Measurements from ENCODE around the gene ROBO3. TPM values are rescaled to one million over a fixed set of nuclear protein-coding genes. Genes with fewer than 3 reads are reported as not detected.

The ROBO3 gene
- total RNA-seq, 1 experiment from 2014 or later, result 6.2 TPM

DNA sequence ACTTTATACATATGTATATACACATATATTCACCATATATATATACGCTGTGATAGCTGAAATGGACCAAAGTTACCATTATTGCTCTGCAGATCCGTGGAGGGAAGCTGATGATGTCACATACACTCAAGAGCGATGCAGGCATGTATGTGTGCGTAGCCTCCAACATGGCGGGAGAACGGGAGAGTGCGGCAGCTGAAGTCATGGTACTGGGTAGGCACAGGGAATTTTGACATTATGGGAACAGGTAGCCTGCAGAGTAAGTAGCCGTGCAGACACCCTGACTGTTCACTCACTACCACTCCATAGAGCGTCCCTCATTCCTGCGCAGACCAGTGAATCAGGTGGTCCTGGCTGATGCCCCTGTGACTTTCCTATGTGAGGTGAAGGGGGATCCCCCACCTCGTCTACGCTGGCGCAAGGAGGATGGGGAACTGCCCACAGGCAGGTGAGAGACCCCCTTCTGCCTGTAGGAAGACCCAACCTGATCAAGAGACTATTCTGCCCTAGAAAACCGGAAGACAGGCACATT lies 4.7 kb downstream of the ROBO3 start:
- Histone ChIP-seq H3K36me3 (ENCODE audit: control insufficient read depth, insufficient read depth, low read length) (no peaks in the 10 kb centered on the region), H3K9me3 (no peaks in the 10 kb centered on the region), H3K27me3 (replicated peaks; ENCODE audit: control insufficient read depth, insufficient read depth, low read length) (peaks cover 17% of the 10 kb centered on the region), H3K4me1 (peaks cover 11% of the 10 kb centered on the region), H3K4me3 (ENCODE audit: low read depth, low read length) (no peak overlapping the region)
- ChIA-PET CTCF (no interaction called here), POLR2A (no interaction called here)
- Mint-ChIP-seq H3K27me3 (ENCODE audit: insufficient read depth, unreplicated experiment) (peaks cover 40% of the 10 kb centered on the region), H3K4me3 (ENCODE audit: unreplicated experiment) (no peak overlapping the region), H3K27ac (ENCODE audit: unreplicated experiment) (no peak overlapping the region), H3K4me1 (ENCODE audit: low read depth, unreplicated experiment) (no peaks in the 10 kb centered on the region), H3K36me3 (ENCODE audit: insufficient read depth, unreplicated experiment) (no peaks in the 10 kb centered on the region), H3K9me3 (ENCODE audit: unreplicated experiment) (no peaks in the 10 kb centered on the region)
- no TSS peak for BruUV-seq (replicated peaks)
- DNase-seq, result peak in 1 of 2 experiments; percentile 25
- intact Hi-C loops (cut with micrococcal nuclease; ENCODE audit: unreplicated experiment), result no loop called here
- TF ChIP-seq, protein P1, sequence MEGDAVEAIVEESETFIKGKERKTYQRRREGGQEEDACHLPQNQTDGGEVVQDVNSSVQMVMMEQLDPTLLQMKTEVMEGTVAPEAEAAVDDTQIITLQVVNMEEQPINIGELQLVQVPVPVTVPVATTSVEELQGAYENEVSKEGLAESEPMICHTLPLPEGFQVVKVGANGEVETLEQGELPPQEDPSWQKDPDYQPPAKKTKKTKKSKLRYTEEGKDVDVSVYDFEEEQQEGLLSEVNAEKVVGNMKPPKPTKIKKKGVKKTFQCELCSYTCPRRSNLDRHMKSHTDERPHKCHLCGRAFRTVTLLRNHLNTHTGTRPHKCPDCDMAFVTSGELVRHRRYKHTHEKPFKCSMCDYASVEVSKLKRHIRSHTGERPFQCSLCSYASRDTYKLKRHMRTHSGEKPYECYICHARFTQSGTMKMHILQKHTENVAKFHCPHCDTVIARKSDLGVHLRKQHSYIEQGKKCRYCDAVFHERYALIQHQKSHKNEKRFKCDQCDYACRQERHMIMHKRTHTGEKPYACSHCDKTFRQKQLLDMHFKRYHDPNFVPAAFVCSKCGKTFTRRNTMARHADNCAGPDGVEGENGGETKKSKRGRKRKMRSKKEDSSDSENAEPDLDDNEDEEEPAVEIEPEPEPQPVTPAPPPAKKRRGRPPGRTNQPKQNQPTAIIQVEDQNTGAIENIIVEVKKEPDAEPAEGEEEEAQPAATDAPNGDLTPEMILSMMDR (IDR thresholded peaks at IDR 0.05; ENCODE audit: insufficient read depth in 1 of 2, low read depth in 1 of 2, low read length in 1 of 2, severe bottlenecking in 1 of 2, unreplicated experiment in 1 of 2), result no peak

DNA sequence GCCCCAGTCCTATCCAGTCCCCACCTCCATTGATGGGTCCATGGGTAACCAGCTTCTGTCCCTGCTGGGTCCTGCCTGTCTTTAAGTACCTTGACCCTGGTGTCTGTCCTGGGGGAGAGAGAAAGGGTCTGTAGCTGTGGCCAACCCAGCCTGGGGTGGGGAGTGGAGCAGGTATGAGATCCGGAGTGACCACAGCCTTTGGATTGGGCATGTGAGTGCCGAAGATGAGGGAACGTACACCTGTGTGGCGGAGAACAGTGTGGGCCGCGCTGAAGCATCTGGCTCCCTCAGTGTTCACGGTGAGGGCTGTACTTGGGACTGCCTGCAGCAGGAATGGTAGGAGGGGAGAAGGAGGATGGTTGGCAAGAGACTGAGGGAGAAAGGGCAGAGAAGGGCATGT lies 5.2 kb downstream of the ROBO3 start:
- TF ChIP-seq, protein P1 (IDR thresholded peaks at IDR 0.05; ENCODE audit: insufficient read depth in 1 of 2, low read depth in 1 of 2, low read length in 1 of 2, severe bottlenecking in 1 of 2, unreplicated experiment in 1 of 2), result no peak
- Histone ChIP-seq H3K9me3 (no peaks in the 10 kb centered on the region), H3K4me1 (peaks cover 11% of the 10 kb centered on the region), H3K36me3 (ENCODE audit: control insufficient read depth, insufficient read depth, low read length) (no peaks in the 10 kb centered on the region), H3K27me3 (replicated peaks; ENCODE audit: control insufficient read depth, insufficient read depth, low read length) (peaks cover 15% of the 10 kb centered on the region), H3K4me3 (ENCODE audit: low read depth, low read length) (no peak overlapping the region)
- intact Hi-C loops (cut with micrococcal nuclease; ENCODE audit: unreplicated experiment), result no loop called here
- no TSS peak for BruUV-seq (replicated peaks)
- ChIA-PET CTCF (no interaction called here), POLR2A (no interaction called here)
- no peaks in the 10 kb centered on the region for H3K4me1 Mint-ChIP-seq (ENCODE audit: low read depth, unreplicated experiment)
- no peaks in the 10 kb centered on the region for H3K36me3 Mint-ChIP-seq (ENCODE audit: insufficient read depth, unreplicated experiment)
- H3K9me3 Mint-ChIP-seq (ENCODE audit: unreplicated experiment), result no peaks in the 10 kb centered on the region
- H3K27ac Mint-ChIP-seq (ENCODE audit: unreplicated experiment), result no peak overlapping the region
- H3K27me3 Mint-ChIP-seq (ENCODE audit: insufficient read depth, unreplicated experiment), result peaks cover 44% of the 10 kb centered on the region
- H3K4me3 Mint-ChIP-seq (ENCODE audit: unreplicated experiment), result no peak overlapping the region
- DNase-seq, result peak in 1 of 2 experiments; percentile 26

DNA sequence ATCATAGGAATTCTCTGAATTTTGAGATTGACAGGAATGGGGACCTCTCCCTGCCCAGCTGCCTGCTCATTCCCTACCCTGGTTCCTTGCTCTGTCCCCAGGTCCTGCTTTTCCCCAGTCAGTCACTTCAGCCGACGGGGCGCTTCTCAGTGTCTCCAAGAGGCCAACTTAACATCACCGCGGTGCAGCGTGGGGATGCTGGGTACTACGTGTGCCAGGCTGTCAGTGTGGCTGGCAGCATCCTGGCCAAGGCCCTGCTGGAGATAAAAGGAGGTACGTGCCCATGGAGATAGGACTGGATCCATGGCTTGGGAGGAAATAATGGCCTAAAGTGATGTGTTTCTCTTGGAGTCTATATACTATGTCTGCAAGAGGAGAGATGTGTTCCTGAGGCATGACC lies 7.0 kb downstream of the ROBO3 start:
- ChIA-PET POLR2A (no interaction called here), CTCF (no interaction called here)
- Mint-ChIP-seq H3K4me1 (ENCODE audit: low read depth, unreplicated experiment) (peaks cover 4% of the 10 kb centered on the region), H3K27me3 (ENCODE audit: insufficient read depth, unreplicated experiment) (peaks cover 37% of the 10 kb centered on the region), H3K4me3 (ENCODE audit: unreplicated experiment) (no peak overlapping the region), H3K36me3 (ENCODE audit: insufficient read depth, unreplicated experiment) (no peaks in the 10 kb centered on the region), H3K9me3 (ENCODE audit: unreplicated experiment) (no peaks in the 10 kb centered on the region), H3K27ac (ENCODE audit: unreplicated experiment) (no peak overlapping the region)
- BruUV-seq (replicated peaks), result no TSS peak
- H3K4me1 ChIP-seq, result 0 out of 2 replicates have a peak, but pooled peaks cover 4% of the 10 kb centered on the region
- H3K36me3 ChIP-seq (ENCODE audit: control insufficient read depth, insufficient read depth, low read length), result no peaks in the 10 kb centered on the region
- H3K27me3 ChIP-seq (replicated peaks; ENCODE audit: control insufficient read depth, insufficient read depth, low read length), result peaks cover 4% of the 10 kb centered on the region
- peak in 1 of 2 experiments; percentile 31 for DNase-seq
- intact Hi-C loops (cut with micrococcal nuclease; ENCODE audit: unreplicated experiment), result no loop called here
- H3K9me3 ChIP-seq, result no peaks in the 10 kb centered on the region
- TF ChIP-seq, protein P1 (IDR thresholded peaks at IDR 0.05; ENCODE audit: insufficient read depth in 1 of 2, low read depth in 1 of 2, low read length in 1 of 2, severe bottlenecking in 1 of 2, unreplicated experiment in 1 of 2), result no peak
- no peak overlapping the region for H3K4me3 ChIP-seq (ENCODE audit: low read depth, low read length)
